Measurements from ENCODE around the gene AUH. TPM values are rescaled to one million over a fixed set of nuclear protein-coding genes. Genes with fewer than 3 reads are reported as not detected.

The AUH gene
- total and polyA plus RNA-seq, 9 of the 15 experiments (the other 6 are each of a cell fraction or from before 2014, with no cell fraction given) = 3.4 to 29.0 (median 10.1) TPM

DNA sequence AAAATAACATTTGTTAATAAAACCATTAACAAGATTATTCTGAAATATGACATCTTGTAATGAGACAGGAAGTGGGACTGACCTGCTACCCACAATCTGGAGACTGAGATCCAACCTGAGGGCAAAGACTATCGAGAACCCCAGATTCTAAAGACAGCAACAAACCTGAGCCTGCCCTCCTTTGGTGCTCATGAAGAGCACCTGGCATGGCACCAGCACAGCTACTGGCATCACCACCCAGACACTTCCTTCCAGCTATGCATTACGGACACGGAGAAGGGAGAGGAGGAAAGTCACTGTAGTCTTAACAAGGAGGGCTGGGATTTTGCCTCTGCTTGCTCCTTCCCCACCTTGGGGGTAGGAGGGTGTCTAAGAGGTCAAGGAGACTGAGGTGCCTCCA is 105.5 kb downstream of the AUH start:
- in situ Hi-C loops (cut with MboI) = no loop called here
- DNase-seq (ENCODE audit: extremely low read depth in 1 of 4, low spot score in 3 of 4) = no peak
- H2AFZ ChIP-seq (ENCODE audit: low read depth, low read length) = no peak overlapping the region
- no peak overlapping the region for H3K4me3 ChIP-seq
- no peak for ATAC-seq
- no peak overlapping the region for H3K9ac ChIP-seq (ENCODE audit: insufficient read depth in 1 of 2, low read depth in 2 of 2, low read length in 2 of 2)
- no peaks in the 10 kb centered on the region; the same call in 2 of the 3 replicates for H3K36me3 ChIP-seq (ENCODE audit: control insufficient read depth, insufficient read depth, low read length)
- no peaks in the 10 kb centered on the region for H3K4me1 ChIP-seq (replicated peaks in 1 of 2; ENCODE audit: control insufficient read depth in 2 of 2, insufficient read depth in 2 of 2, low read length in 2 of 2)
- intact Hi-C loops (cut with micrococcal nuclease) = no loop called here
- ChIA-PET CTCF (ENCODE audit: low intra/inter-chr PET ratio) (no interaction called here), POLR2A (no interaction called here)
- H4K20me1 ChIP-seq (replicated peaks; ENCODE audit: control insufficient read depth, insufficient read depth, low read length) = no peaks in the 10 kb centered on the region
- H3K79me2 ChIP-seq (ENCODE audit: control insufficient read depth, insufficient read depth, low read length) = no peaks in the 10 kb centered on the region
- no peaks in the 10 kb centered on the region for H3K9me1 ChIP-seq (ENCODE audit: control insufficient read depth, insufficient read depth, low read length)
- BruUV-seq (replicated peaks) = no TSS peak
- no peak for FAIRE-seq
- no peak overlapping the region for H3K27ac ChIP-seq (ENCODE audit: extremely low read depth, low read depth, low read length)
- TF ChIP-seq RBM14 (IDR thresholded peaks at IDR 0.05; ENCODE audit: borderline replicate concordance, insufficient read depth, low read depth, low read length) = no peak
- H3K4me2 ChIP-seq (ENCODE audit: insufficient read depth, low read length) = no peak overlapping the region
- H3K27me3 ChIP-seq (ENCODE audit: control insufficient read depth in 2 of 2, insufficient read depth in 2 of 2, low read length in 2 of 2) = no peaks in the 10 kb centered on the region
- H3K9me3 ChIP-seq (replicated peaks; ENCODE audit: control insufficient read depth, insufficient read depth, low read depth, low read length) = no peaks in the 10 kb centered on the region
- WGBS (ENCODE audit: insufficient coverage, low coverage, missing lambda C conversion rate) = 73% methylated on average over 2 of the region's 3 CpGs

DNA sequence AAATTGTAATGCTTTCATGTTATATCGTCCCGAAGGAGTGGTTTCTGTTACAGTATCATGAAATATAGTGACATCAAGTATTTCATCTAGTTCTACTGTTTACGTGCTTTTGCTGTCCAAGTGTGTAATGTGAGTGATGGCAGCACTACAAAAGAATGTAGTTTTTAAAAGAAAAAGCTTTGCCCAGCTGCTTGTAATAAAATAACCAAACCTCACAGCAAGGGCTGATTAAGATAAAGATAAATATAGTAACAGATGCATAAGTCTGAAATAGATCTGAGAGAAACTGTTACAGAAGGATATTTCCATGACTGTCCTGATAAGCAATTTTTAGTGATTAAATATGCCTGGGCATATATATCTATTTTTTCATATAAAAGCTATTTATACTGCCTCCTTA is 106.4 kb downstream of the AUH start:
- intact Hi-C loops (cut with micrococcal nuclease) = no loop called here
- Histone ChIP-seq H3K9me1 (ENCODE audit: control insufficient read depth, insufficient read depth, low read length) (no peaks in the 10 kb centered on the region), H3K36me3 (ENCODE audit: control insufficient read depth, insufficient read depth, low read length) (no peaks in the 10 kb centered on the region), H4K20me1 (replicated peaks; ENCODE audit: control insufficient read depth, insufficient read depth, low read length) (no peaks in the 10 kb centered on the region), H3K9ac (ENCODE audit: insufficient read depth in 1 of 2, low read depth in 2 of 2, low read length in 2 of 2) (no peak overlapping the region), H2AFZ (ENCODE audit: low read depth, low read length) (no peak overlapping the region), H3K9me3 (replicated peaks; ENCODE audit: control insufficient read depth, insufficient read depth, low read depth, low read length) (no peaks in the 10 kb centered on the region), H3K27me3 (ENCODE audit: control insufficient read depth in 2 of 2, insufficient read depth in 2 of 2, low read length in 2 of 2) (no peaks in the 10 kb centered on the region), H3K27ac (ENCODE audit: extremely low read depth, low read depth, low read length) (no peak overlapping the region), H3K4me2 (ENCODE audit: insufficient read depth, low read length) (no peak overlapping the region), H3K4me1 (replicated peaks in 1 of 2; ENCODE audit: control insufficient read depth in 2 of 2, insufficient read depth in 2 of 2, low read length in 2 of 2) (no peaks in the 10 kb centered on the region), H3K79me2 (ENCODE audit: control insufficient read depth, insufficient read depth, low read length) (no peaks in the 10 kb centered on the region), H3K4me3 (no peak overlapping the region)
- no peak for FAIRE-seq
- ChIA-PET POLR2A (no interaction called here), CTCF (ENCODE audit: low intra/inter-chr PET ratio) (no interaction called here)
- WGBS (ENCODE audit: insufficient coverage, low coverage, missing lambda C conversion rate) = 59% methylated on average over 3 of the region's 3 CpGs
- DNase-seq (ENCODE audit: extremely low read depth in 1 of 4, low spot score in 3 of 4) = no peak
- BruUV-seq (replicated peaks) = no TSS peak
- in situ Hi-C loops (cut with MboI) = no loop called here
- ATAC-seq = no peak
- TF ChIP-seq ZNF146 (CRISPR knock-in tag; IDR thresholded peaks at IDR 0.05; ENCODE audit: unreplicated experiment) (no peak), MEIS2 (IDR thresholded peaks at IDR 0.05; ENCODE audit: partially characterized antibody) (no peak), HMG20A (CRISPR knock-in tag; conservative IDR thresholded peaks at IDR 0.05) (no peak), ZC3H4 (CRISPR knock-in tag; IDR thresholded peaks at IDR 0.05; ENCODE audit: borderline replicate concordance) (no peak), SMARCB1 (IDR thresholded peaks at IDR 0.05; ENCODE audit: insufficient read length, low read depth) (no peak), CXXC5 (CRISPR knock-in tag; IDR thresholded peaks at IDR 0.05) (no peak), NFATC3 (IDR thresholded peaks at IDR 0.05) (no peak)
- TF ChIP-seq, protein P1, sequence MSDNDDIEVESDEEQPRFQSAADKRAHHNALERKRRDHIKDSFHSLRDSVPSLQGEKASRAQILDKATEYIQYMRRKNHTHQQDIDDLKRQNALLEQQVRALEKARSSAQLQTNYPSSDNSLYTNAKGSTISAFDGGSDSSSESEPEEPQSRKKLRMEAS (CRISPR knock-in tag; IDR thresholded peaks at IDR 0.05) = no peak
- TF ChIP-seq, protein P2, sequence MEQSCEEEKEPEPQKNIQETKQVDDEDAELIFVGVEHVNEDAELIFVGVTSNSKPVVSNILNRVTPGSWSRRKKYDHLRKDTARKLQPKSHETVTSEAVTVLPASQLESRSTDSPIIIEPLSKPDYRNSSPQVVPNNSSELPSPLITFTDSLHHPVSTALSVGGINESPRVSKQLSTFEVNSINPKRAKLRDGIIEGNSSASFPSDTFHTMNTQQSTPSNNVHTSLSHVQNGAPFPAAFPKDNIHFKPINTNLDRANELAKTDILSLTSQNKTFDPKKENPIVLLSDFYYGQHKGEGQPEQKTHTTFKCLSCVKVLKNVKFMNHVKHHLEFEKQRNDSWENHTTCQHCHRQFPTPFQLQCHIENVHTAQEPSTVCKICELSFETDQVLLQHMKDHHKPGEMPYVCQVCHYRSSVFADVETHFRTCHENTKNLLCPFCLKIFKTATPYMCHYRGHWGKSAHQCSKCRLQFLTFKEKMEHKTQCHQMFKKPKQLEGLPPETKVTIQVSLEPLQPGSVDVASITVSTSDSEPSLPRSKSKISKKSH (CRISPR knock-in tag; IDR thresholded peaks at IDR 0.05) = no peak
- TF ChIP-seq, protein P3, sequence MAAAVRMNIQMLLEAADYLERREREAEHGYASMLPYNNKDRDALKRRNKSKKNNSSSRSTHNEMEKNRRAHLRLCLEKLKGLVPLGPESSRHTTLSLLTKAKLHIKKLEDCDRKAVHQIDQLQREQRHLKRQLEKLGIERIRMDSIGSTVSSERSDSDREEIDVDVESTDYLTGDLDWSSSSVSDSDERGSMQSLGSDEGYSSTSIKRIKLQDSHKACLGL (CRISPR knock-in tag; IDR thresholded peaks at IDR 0.05; ENCODE audit: borderline replicate concordance, poor library complexity, severe bottlenecking) = no peak
- TF ChIP-seq, protein P4, sequence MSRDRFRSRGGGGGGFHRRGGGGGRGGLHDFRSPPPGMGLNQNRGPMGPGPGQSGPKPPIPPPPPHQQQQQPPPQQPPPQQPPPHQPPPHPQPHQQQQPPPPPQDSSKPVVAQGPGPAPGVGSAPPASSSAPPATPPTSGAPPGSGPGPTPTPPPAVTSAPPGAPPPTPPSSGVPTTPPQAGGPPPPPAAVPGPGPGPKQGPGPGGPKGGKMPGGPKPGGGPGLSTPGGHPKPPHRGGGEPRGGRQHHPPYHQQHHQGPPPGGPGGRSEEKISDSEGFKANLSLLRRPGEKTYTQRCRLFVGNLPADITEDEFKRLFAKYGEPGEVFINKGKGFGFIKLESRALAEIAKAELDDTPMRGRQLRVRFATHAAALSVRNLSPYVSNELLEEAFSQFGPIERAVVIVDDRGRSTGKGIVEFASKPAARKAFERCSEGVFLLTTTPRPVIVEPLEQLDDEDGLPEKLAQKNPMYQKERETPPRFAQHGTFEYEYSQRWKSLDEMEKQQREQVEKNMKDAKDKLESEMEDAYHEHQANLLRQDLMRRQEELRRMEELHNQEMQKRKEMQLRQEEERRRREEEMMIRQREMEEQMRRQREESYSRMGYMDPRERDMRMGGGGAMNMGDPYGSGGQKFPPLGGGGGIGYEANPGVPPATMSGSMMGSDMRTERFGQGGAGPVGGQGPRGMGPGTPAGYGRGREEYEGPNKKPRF (IDR thresholded peaks at IDR 0.05; ENCODE audit: low read depth, low read length) = no peak

Data from K562 (cell line).